Dendritic cell treated with granulocyte-macrophage colony-stimulating factor and Interleukin-4, amounts not matched to agents 40 ng/mL and 50 ng/mL, for 4 days (primary cell): ENCODE results near the gene MASP2.
"Not testable (repeated sequence)": the region's sequence is repeated elsewhere in the genome, so short reads cannot be mapped to it uniquely, and the experiment has no call there.

ENCODE experiments used
- H3K27ac Mint-ChIP-seq: one replicate; pipeline ENCODE4 v1.8.0; 2022; ENCODE audit warnings: mild to moderate bottlenecking, mixed read lengths
- H3K27me3 Mint-ChIP-seq: one replicate; pipeline ENCODE4 v1.8.0; 2022; ENCODE audit warnings: mild to moderate bottlenecking, mixed read lengths
- H3K36me3 Mint-ChIP-seq: one replicate; pipeline ENCODE4 v1.8.0; 2022; ENCODE audit warnings: low read depth, mixed read lengths
- H3K4me1 Mint-ChIP-seq: one replicate; pipeline ENCODE4 v1.8.0; 2022; ENCODE audit warnings: low read depth, mixed read lengths
- H3K4me3 Mint-ChIP-seq: one replicate; pipeline ENCODE4 v1.8.0; 2022; ENCODE audit warnings: mild to moderate bottlenecking, moderate library complexity, mixed read lengths
- H3K9me3 Mint-ChIP-seq: one replicate; pipeline ENCODE4 v1.8.0; 2022; ENCODE audit warnings: mixed read lengths
- intact Hi-C: fragments of 100-400 bp; cut with micrococcal nuclease; formaldehyde crosslinking; loops from one replicate; pipeline ENCODE4 v1.15.0; 2022

MASP2 gene

DNA sequence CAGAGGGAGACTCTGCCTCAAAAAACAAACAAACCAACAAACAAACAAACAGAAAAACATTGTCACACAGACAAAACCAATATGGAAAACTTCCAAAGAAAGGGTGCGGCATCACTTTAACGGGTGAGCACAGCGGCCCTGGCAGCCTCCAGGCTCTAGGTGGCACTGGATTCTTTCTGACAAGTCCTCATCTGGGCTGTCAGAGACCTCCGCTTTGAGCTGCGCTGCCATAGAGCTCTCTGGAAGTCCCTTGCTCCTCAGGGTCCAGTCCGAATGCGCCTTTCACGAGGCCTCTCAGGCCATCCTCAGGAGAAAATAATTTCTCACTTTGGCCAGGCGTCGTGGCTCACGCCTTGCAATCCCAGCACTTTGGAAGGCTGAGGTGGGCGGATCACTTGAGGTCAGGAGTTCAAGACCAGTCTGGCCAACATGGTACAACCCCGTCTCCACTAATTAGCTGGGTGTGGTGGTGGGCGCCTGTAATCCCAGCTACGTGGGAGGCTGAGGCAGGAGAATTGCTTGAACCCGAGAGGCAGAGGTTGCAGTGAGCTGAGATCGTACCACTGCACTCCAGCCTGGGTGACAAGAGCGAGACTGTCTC is 17.0 kb upstream of the MASP2 start:
- peaks cover 78% of the 10 kb centered on the region for H3K36me3 Mint-ChIP-seq
- not testable (repeated sequence) for H3K4me3 Mint-ChIP-seq, H3K27ac Mint-ChIP-seq

DNA sequence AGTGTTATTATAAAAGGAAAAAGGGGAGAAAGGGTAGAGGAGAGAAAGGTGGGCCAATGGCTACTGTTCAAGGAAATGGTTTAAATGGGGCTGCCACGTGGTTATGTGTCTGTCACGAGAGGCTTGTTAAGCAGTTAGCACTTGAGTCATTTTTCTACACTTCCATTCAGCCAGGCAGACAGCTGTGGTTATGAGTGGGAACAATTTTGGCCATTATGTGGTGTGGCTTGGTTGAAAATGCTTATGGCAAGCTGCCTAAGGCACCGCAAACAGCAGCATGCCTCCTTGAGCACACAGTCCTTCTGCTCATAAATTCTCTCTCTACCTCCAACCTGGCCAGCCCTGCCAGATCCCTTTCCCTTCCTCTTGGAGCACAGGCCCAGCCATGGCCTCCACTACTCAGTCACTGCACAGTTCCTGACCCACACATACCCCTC is 15.9 kb upstream of the MASP2 start:
- peaks cover 78% of the 10 kb centered on the region for H3K36me3 Mint-ChIP-seq
- H3K9me3 Mint-ChIP-seq: no peaks in the 10 kb centered on the region
- no peak overlapping the region for H3K27ac Mint-ChIP-seq
- intact Hi-C loops: no loop called here
- peaks cover 23% of the 10 kb centered on the region for H3K4me1 Mint-ChIP-seq
- H3K4me3 Mint-ChIP-seq: no peak overlapping the region
- H3K27me3 Mint-ChIP-seq: no peaks in the 10 kb centered on the region

More for the DNA sequence above, 17.0 kb upstream of the MASP2 start:
- H3K9me3 Mint-ChIP-seq, H3K27me3 Mint-ChIP-seq, intact Hi-C loops: not testable (repeated sequence)
- H3K4me1 Mint-ChIP-seq: peaks cover 17% of the 10 kb centered on the region

DNA sequence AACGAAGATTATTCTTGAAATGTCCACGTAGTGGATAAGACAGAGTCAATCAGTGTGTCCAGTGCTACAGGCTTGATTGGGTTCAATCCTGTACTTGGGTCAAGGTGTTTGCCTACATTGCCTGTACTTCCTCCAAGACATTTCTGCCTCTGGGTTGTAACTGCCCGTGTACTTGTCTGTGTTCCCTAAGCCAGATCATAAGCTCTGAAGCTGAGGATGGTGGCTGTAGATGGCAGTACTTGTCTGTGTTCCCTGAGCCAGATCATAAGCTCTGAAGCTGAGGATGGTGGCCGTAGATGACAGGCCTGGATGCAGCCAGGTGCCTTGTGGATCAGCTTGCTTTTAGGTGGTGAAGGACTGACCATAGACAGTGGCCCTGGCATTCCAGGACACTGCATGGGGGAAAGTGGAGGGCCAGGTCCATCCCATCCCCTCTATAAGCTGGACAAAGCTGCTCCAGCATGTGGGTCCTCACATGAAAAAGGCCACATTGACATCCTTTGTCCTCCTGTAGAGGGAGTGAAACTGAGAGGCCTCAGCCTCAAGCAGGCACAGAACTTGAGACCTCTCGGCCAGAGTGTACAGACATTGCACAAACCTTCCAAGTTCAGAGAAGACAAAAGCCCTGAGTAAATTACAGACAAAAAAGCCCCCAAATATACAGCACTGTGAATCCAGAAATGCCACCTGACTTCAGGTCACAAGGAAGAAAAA is 14.8 kb upstream of the MASP2 start:
- Mint-ChIP-seq H3K4me3 (no peak overlapping the region), H3K27me3 (no peaks in the 10 kb centered on the region), H3K36me3 (peaks cover 78% of the 10 kb centered on the region), H3K4me1 (peaks cover 23% of the 10 kb centered on the region), H3K9me3 (no peaks in the 10 kb centered on the region), H3K27ac (no peak overlapping the region)
- intact Hi-C loops: no loop called here

DNA sequence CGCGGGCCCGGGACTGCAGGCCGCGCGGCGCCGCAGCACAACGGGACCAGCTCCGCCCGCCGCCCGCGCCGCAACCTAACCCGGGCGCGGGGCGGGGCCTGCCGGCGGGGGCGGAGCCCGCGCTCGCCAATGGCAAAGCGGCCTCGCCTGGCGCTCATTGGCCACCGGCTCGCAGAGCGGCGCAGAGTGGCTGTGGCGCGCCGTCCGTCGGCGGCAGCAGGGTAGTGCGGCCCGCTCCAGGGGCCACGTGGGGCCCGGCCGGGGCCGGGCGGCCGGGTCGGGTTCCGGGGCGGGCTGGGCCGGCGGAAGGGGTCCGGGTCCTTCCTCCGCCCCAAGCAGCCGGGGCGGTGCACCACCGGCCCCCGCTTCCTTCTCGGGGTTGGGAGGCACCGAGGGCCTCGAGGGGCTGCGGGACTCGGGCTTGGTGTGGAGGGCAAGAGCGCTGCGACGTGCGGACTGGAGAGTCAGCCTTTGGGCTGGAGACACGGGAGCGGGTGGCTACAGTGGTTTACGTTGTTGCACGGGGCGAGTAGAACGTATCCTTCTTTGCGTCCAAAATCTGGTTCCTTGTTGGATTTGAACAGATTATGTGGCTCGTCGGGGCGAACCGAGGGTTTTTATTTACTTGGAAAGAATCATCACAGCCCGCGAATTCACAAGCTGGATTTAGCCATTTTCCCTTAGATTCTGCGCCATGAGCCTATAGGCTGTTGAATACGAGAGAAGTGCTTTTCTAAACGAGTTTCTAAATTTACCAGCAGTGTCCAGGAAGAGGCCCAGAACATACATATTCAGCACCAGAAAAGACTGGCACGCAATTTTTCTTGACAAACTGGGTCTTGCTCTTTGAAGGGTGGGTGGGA is 13.2 kb upstream of the MASP2 start, which contains the start of gene SRM:
Gene SRM (minus strand): TSS at position 51 of the 863 bp plus-strand sequence. CDS start 75 bp downstream, outside the sequence.
- Mint-ChIP-seq H3K36me3 (peaks cover 78% of the 10 kb centered on the region), H3K4me3 (peak within 1 kb of the TSS; percentile 97), H3K27ac (peak within 1 kb of the TSS; percentile 92), H3K27me3 (no peaks in the 10 kb centered on the region), H3K9me3 (no peaks in the 10 kb centered on the region), H3K4me1 (peaks cover 23% of the 10 kb centered on the region)
- intact Hi-C loops: no loop called here

DNA sequence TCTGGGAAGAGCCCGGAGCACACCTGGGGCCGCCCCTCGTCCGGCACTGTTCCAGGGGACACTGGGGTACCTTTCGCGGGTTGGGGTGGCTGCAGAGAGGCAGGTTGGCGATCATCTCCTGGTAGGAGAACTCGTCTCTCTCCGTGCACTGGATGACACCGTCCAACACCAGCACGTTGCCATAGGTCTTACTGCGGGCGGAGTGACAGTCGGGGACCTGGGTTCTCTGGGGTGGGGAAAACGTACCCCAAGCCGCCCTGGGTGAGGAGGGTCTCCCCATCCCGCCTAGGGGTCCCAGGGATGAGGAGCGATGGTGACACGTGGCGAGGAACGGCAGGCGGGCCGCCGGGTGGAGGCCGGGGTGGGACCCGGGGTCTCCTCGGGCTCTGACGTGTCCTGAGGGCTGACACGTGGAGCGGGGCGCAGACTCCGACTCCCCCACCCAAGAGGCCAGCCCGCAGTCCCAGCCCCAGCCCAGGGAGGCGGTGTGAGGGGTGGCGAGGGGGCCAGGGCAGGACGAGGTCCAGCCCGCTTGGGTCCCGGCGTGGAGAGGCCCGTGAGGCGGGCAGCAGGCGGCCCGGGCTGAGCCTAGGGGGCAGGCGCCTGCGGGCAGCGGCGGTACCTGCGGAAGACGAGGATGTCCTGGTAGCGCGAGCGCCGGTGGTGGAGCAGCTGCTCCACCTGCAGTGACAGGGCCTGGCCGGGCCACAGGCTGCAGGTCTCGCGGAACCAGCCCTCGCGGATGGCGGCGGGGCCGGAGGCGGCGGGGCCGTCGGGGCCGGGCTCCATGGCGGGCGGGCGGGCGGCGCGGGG is 12.3 kb upstream of the MASP2 start:
- peak overlapping the region; percentile 92 for H3K27ac Mint-ChIP-seq
- intact Hi-C loops: no loop called here
- peaks cover 78% of the 10 kb centered on the region for H3K36me3 Mint-ChIP-seq
- H3K4me3 Mint-ChIP-seq: peak overlapping the region; percentile 97
- no peaks in the 10 kb centered on the region for H3K27me3 Mint-ChIP-seq
- H3K9me3 Mint-ChIP-seq: no peaks in the 10 kb centered on the region
- H3K4me1 Mint-ChIP-seq: peaks cover 23% of the 10 kb centered on the region

DNA sequence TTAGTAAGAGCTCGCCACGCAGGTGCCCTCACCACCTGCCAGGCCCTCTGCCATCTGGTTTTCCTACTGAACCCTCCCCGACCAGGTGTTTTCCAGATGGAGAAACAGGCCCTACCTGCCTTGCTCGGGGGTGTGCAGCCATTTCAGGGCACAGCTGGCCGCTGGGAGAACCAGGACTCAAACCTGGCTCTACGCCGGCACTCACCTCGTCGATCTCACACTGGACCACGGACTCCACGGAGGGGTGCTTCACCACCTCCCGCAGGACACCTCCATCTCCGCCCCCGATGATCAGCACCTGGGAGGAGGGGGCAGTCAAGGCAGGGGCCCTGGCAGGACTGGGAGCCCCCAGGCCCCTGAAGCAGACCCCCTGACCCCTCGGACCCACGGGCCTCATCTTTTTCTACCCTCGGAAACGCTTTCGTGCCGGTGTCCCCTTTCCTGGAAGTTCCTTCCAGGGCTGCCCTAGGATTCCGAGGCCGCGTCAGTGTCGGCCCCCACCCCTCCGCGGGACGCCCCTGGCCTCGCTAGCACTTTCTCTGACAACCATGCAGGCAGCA is 11.6 kb upstream of the MASP2 start:
- peak overlapping the region; percentile 97 for H3K4me3 Mint-ChIP-seq
- peak overlapping the region; percentile 92 for H3K27ac Mint-ChIP-seq
- peaks cover 78% of the 10 kb centered on the region for H3K36me3 Mint-ChIP-seq
- intact Hi-C loops: no loop called here
- peaks cover 23% of the 10 kb centered on the region for H3K4me1 Mint-ChIP-seq
- no peaks in the 10 kb centered on the region for H3K27me3 Mint-ChIP-seq
- H3K9me3 Mint-ChIP-seq: no peaks in the 10 kb centered on the region

DNA sequence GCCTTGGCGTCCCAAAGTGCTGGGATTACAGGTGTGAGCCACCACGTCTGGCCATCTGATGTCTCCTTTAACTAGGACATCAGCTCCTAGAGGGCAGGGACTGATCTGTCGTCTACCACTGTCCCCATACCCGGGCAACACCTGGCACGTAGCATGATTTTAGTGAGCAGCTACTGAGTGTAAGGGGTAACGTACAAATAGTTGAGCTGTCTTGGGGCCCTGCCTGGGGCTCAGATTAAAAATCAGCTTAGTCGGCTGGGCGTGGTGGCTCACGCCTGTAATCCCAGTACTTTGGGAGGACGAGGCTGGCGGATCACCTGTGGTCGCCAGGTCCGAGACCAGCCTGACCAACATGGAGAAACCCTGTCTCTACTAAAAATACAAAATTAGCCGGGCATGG is 11.0 kb upstream of the MASP2 start:
- Mint-ChIP-seq H3K4me1 (peaks cover 19% of the 10 kb centered on the region), H3K27ac (no peak overlapping the region), H3K9me3 (no peaks in the 10 kb centered on the region), H3K4me3 (no peak overlapping the region), H3K27me3 (peaks cover 1% of the 10 kb centered on the region), H3K36me3 (peaks cover 71% of the 10 kb centered on the region)
- intact Hi-C loops: no loop called here

DNA sequence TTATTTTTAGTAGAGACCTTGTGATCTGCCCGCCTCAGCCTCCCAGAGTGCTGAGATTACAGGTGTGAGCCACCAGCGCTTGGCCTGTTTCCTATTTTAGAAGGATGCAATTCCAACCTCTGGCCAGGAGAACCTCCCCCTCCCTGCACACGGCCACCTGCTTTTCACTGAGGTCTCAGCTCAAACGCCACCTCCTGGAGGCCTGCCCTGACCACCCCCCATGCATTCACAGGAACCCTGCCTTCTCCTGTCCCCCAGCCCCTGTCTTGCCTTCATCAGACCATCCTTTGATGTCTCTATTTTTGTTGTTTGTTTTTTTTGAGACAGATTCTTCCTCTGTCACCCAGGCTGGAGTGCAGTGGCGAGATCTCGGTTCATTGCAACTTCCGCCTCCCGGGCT is 10.4 kb upstream of the MASP2 start:
- Mint-ChIP-seq H3K9me3 (no peaks in the 10 kb centered on the region), H3K36me3 (peaks cover 66% of the 10 kb centered on the region), H3K27ac (no peak overlapping the region), H3K4me1 (peaks cover 19% of the 10 kb centered on the region), H3K4me3 (no peak overlapping the region), H3K27me3 (peaks cover 2% of the 10 kb centered on the region)
- intact Hi-C loops: no loop called here

DNA sequence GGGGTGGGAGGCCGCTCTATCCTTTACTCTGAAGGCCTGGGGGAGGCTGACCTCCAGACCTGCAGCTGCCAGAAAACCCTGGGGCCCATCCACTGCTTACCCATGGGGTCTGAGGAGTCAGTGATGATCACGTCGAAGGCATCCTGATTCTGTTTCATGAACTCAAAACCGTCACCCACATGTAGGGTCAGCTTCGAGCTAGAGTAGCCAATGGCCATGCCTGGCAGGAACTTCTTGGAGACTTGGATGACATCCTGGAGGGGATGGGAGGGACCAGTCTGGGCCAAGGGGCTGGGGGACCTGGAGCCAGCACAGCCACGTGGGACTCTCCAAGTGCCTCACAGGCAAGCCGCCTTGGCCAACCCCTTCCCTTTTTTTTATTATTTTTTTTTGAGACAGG is 9.5 kb upstream of the MASP2 start:
- no peak overlapping the region for H3K27ac Mint-ChIP-seq
- peaks cover 27% of the 10 kb centered on the region for H3K4me1 Mint-ChIP-seq
- peaks cover 2% of the 10 kb centered on the region for H3K27me3 Mint-ChIP-seq
- intact Hi-C loops: no loop called here
- H3K9me3 Mint-ChIP-seq: no peaks in the 10 kb centered on the region
- H3K36me3 Mint-ChIP-seq: peaks cover 64% of the 10 kb centered on the region
- no peak overlapping the region for H3K4me3 Mint-ChIP-seq

DNA sequence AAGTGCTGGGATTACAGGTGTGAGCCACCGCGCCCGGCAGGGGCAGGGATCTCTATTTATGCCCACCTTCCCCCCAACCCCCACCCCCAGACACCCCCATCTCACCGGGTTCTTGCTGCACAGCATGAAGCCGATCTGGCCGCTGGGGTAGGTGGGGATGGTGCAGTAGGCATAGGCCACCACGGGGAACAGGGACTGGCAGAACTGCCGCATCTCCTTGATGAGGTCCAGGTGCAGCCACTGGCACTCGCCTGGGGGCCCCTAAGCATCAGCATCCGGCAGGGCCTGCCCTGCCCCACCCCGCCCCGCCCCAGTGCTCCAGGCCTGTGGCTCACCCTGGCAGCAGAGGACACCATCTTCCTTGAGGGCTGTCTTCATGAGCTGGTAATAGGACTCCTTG is 8.6 kb upstream of the MASP2 start:
- Mint-ChIP-seq H3K4me3 (no peak overlapping the region), H3K4me1 (peaks cover 20% of the 10 kb centered on the region), H3K36me3 (peaks cover 64% of the 10 kb centered on the region), H3K27me3 (peaks cover 2% of the 10 kb centered on the region), H3K27ac (no peak overlapping the region), H3K9me3 (no peaks in the 10 kb centered on the region)
- intact Hi-C loops: no loop called here

DNA sequence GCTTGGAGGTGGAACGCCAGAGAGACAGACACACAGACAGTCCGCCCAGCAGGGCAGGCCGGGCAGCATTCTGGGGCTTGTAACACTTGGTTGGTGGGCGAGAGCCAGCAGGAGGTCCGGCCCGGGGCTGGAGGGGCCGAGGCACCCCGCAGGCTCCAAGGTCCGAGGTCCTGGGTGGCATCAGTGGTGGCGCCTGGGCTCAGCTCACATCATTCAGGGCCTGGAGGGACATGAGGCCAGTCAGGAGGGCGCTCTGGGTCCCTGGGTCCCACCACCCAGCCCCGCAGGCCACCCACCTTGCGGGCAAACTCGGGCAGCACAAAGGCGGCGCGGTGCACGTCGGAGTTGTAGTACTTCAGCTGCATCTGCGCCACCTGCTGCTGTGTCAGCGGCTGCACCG is 7.6 kb upstream of the MASP2 start:
- Mint-ChIP-seq H3K4me1 (peaks cover 18% of the 10 kb centered on the region), H3K4me3 (no peak overlapping the region)

DNA sequence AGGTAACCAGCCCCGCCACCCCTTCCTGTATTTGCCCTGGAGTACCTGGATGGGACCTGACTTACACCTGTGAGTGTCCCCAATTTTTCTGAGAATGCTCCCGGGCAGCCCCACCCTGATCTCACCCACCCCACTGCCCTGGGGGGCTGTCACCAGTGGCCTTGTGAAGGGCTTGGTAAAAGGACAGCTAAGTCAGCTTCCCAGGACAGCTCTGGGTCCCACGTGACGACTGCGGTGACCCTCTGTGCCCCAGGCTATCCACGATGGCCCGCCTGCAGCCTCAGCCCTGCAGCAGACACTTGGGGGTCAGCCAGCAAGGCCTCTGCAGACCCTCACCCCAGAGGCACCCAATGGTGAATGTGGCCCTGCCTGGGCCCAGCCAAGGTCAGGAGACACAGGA is 7.1 kb upstream of the MASP2 start:
- H3K9me3 Mint-ChIP-seq: no peaks in the 10 kb centered on the region
- intact Hi-C loops: no loop called here
- peaks cover 55% of the 10 kb centered on the region for H3K36me3 Mint-ChIP-seq
- H3K27me3 Mint-ChIP-seq: peaks cover 2% of the 10 kb centered on the region
- no peak overlapping the region for H3K27ac Mint-ChIP-seq
- peaks cover 15% of the 10 kb centered on the region for H3K4me1 Mint-ChIP-seq
- H3K4me3 Mint-ChIP-seq: no peak overlapping the region

More for the DNA sequence above, 7.6 kb upstream of the MASP2 start:
- Mint-ChIP-seq H3K27me3 (peaks cover 2% of the 10 kb centered on the region), H3K9me3 (no peaks in the 10 kb centered on the region), H3K36me3 (peaks cover 58% of the 10 kb centered on the region), H3K27ac (no peak overlapping the region)
- intact Hi-C loops: no loop called here

DNA sequence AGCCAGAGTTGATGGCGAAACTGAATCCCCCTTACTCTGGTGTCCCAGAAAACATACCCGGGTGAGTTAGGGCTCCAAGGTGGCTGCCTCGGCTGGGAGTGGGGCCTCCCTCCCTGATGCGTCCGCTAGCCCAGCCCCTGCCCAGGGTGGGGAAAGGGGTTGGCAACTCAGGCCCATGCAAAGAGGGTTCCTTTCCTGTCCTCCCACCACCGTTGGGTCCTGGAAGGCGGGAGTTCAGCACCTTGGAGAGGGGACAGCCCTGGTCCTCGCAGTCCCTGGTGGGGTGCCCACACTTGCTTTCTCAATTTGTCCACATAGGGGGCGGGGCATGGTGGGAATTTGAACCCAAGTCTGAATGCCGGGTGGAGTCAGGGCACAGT is 6.7 kb upstream of the MASP2 start:
- Mint-ChIP-seq H3K4me1 (peaks cover 11% of the 10 kb centered on the region), H3K4me3 (no peak overlapping the region), H3K9me3 (no peaks in the 10 kb centered on the region), H3K27me3 (peaks cover 2% of the 10 kb centered on the region), H3K36me3 (peaks cover 51% of the 10 kb centered on the region), H3K27ac (no peak overlapping the region)
- intact Hi-C loops: no loop called here
